Ascending aorta (tissue), 2 donors: ENCODE measurements around the gene IQSEC2. TPM values are rescaled to one million over a fixed set of nuclear protein-coding genes. Genes with fewer than 3 reads are reported as not detected.

Source experiments
- DNase-seq, 2 donors: peaks; one replicate each; pipeline ENCODE4 v3.0.0-alpha.2; 2019; ENCODE audit warnings: low spot score in 2 of 2
- H3K27ac ChIP-seq, 2 donors: fragments of 200-600 bp; sonication (generic); one replicate each; pipeline ENCODE4 v1.5.1; 2016 to 2017; ENCODE audit warnings: mild to moderate bottlenecking in 1 of 2
- H3K27me3 ChIP-seq: fragments of 200-600 bp; sonication (generic); one replicate; pipeline ENCODE4 v1.5.1; 2017
- H3K36me3 ChIP-seq, 2 donors: fragments of 200-600 bp; sonication (generic); one replicate each; pipeline ENCODE4 v1.5.1; 2016
- H3K4me1 ChIP-seq, 2 donors: fragments of 200-600 bp; sonication (generic); one replicate each; pipeline ENCODE4 v1.5.1; 2016 to 2017; ENCODE audit warnings: mild to moderate bottlenecking in 1 of 2
- H3K4me3 ChIP-seq, 2 donors: fragments of 200-600 bp; sonication (generic); one replicate each; pipeline ENCODE4 v1.5.1; 2016 to 2017; ENCODE audit warnings: mild to moderate bottlenecking in 1 of 2
- H3K9me3 ChIP-seq, 2 donors: fragments of 200-600 bp; sonication (generic); one replicate each; pipeline ENCODE4 v1.5.1; 2016
- CTCF ChIP-seq, 3 experiments: fragments of 200-600 bp in 2 of 3; fragments of 450-650 bp in 1 of 3; sonication (generic) in 2 of 3; IDR thresholded peaks; one replicate each; pipeline ENCODE4 v1.5.1; 2016 to 2019; ENCODE audit warnings: antibody characterized with exemption in 3 of 3, mild to moderate bottlenecking in 1 of 3, moderate library complexity in 1 of 3
- intact Hi-C: fragments of 100-400 bp; cut with DNase I; formaldehyde crosslinking; loops from one replicate; pipeline ENCODE4 v1.15.1; 2023
- total RNA-seq: library from RNA; depleted of rRNA; stranded (reverse); fragments of >200 nt; gene quantifications from one replicate; pipeline ENCODE4 v1.1.0, GENCODE V29; 2016

The IQSEC2 gene
- total RNA-seq, 1 donor from 2014 or later: 43.3 TPM

- Histone ChIP-seq H3K27ac (no peak overlapping the region), H3K4me3 (no peak overlapping the region), H3K27me3 (no peaks in the 10 kb centered on the region), H3K4me1 (no peaks in the 10 kb centered on the region), H3K9me3 (no peaks in the 10 kb centered on the region), H3K36me3 (peaks cover 3 to 6% of the 10 kb centered on the region in 2 donors)
- no peak for TF ChIP-seq CTCF (IDR thresholded peaks at IDR 0.05)
- no peak for DNase-seq
- intact Hi-C loops: no loop called here
These were observed 27.9 kb downstream of the IQSEC2 start for GRCh38 chrX:53253293-53254020.

GRCh38 chrX:53251307-53251706 is 30.1 kb downstream of the IQSEC2 start:
- intact Hi-C loops: no loop called here
- Histone ChIP-seq H3K27ac (no peak overlapping the region), H3K4me1 (no peaks in the 10 kb centered on the region), H3K4me3 (no peak overlapping the region), H3K27me3 (no peaks in the 10 kb centered on the region), H3K36me3 (peaks cover 3 to 6% of the 10 kb centered on the region in 2 donors), H3K9me3 (no peaks in the 10 kb centered on the region)
- DNase-seq: no peak
- no peak for TF ChIP-seq CTCF (IDR thresholded peaks at IDR 0.05)

GRCh38 chrX:53250556-53250955 is 30.8 kb downstream of the IQSEC2 start:
- Histone ChIP-seq H3K27ac (no peak overlapping the region), H3K4me1 (no peaks in the 10 kb centered on the region), H3K9me3 (no peaks in the 10 kb centered on the region), H3K36me3 (peaks cover 3 to 6% of the 10 kb centered on the region in 2 donors), H3K27me3 (no peaks in the 10 kb centered on the region), H3K4me3 (no peak overlapping the region)
- no peak for TF ChIP-seq CTCF (IDR thresholded peaks at IDR 0.05)
- intact Hi-C loops: no loop called here
- no peak for DNase-seq

- Histone ChIP-seq H3K27me3 (no peaks in the 10 kb centered on the region), H3K4me3 (no peak overlapping the region), H3K4me1 (no peaks in the 10 kb centered on the region), H3K9me3 (no peaks in the 10 kb centered on the region), H3K36me3 (peaks cover 2 to 3% of the 10 kb centered on the region in 2 donors), H3K27ac (no peak overlapping the region)
- intact Hi-C loops: no loop called here
- peak in 1 of 3 experiments; percentile 10 for TF ChIP-seq CTCF (IDR thresholded peaks at IDR 0.05)
- DNase-seq: no peak
These were observed 31.9 kb downstream of the IQSEC2 start for GRCh38 chrX:53249408-53250042.

GRCh38 chrX:53247928-53248327 is 33.5 kb downstream of the IQSEC2 start:
- no peak for DNase-seq
- intact Hi-C loops: no loop called here
- Histone ChIP-seq H3K27me3 (no peaks in the 10 kb centered on the region), H3K4me1 (no peaks in the 10 kb centered on the region), H3K9me3 (no peaks in the 10 kb centered on the region), H3K36me3 (peaks cover 8 to 9% of the 10 kb centered on the region in 2 donors), H3K27ac (no peak overlapping the region), H3K4me3 (no peak overlapping the region)
- no peak for TF ChIP-seq CTCF (IDR thresholded peaks at IDR 0.05)
